AG04450 (cell line): ENCODE results near the gene RNU7-1. TPM values are rescaled to one million over a fixed set of nuclear protein-coding genes. Genes with fewer than 3 reads are reported as not detected.

ENCODE experiments used
- CTCF ChIA-PET: fragments of 300-600, 350-600 bp; formaldehyde crosslinking; extraction: SDS; loops from one replicate; lab custom pipeline; 2022; ENCODE audit warnings: antibody characterized with exemption, inconsistent platforms; lab: Charles Lee
- POLR2A ChIA-PET: fragments of 350-600 bp; formaldehyde crosslinking; extraction: SDS; loops from one replicate; lab custom pipeline; 2021; ENCODE audit warnings: antibody characterized with exemption, inconsistent platforms; lab: Yijun Ruan, JAX
- DNase-seq: peaks from one replicate; pipeline ENCODE4 v3.0.0-alpha.2; 2011; ENCODE audit warnings: low read depth, low spot score
- H3K27ac ChIP-seq: one replicate; pipeline ENCODE4 v1.5.1; 2012; ENCODE audit warnings: low read depth, low read length, control low read depth
- H3K27me3 ChIP-seq: one replicate; pipeline ENCODE4 v1.6.0; 2012; ENCODE audit warnings: low read length; ENCODE audit not compliant: control insufficient read depth, insufficient read depth
- H3K4me3 ChIP-seq: 2 replicates; pipeline ENCODE4 v1.5.1; 2011; ENCODE audit warnings: mild to moderate bottlenecking, low read depth, low read length, control low read depth
- H3K9me3 ChIP-seq: 2 replicates; pipeline ENCODE4 v1.5.1; 2012; ENCODE audit warnings: low read length; ENCODE audit not compliant: control insufficient read depth, insufficient read depth
- CTCF ChIP-seq: IDR thresholded peaks from 2 replicates; pipeline ENCODE4 v1.5.1; 2011; ENCODE audit warnings: low read depth, low read length, control low read depth, inconsistent platforms
- polyA plus RNA-seq: library from polyadenylated mRNA; depleted of rRNA; stranded (reverse); fragments of >200 nt; gene quantifications from 2 replicates; pipeline ENCODE4 v1.2.3, GENCODE V29; 2011

Gene RNU7-1
- polyA plus RNA-seq, 1 experiment, result not detected

- Histone ChIP-seq H3K4me3 (no peak overlapping the region), H3K27me3 (no peaks in the 10 kb centered on the region), H3K9me3 (no peaks in the 10 kb centered on the region; the same call in 1 of the 2 replicates), H3K27ac (no peak overlapping the region)
- CTCF ChIA-PET, result interaction anchor here (0.7 to 4.1 kb wide), 5 partner anchors 14 to 1048 kb away, joined by 3 to 18 read pairs (median 3); no protein-coding TSS in a partner anchor
- DNase-seq, result no peak
- no peak for TF ChIP-seq CTCF
- POLR2A ChIA-PET, result interaction anchor here (0.9 kb wide), 1 partner anchor 16 kb away, joined by 3 read pairs; no protein-coding TSS in a partner anchor
Measured at GRCh38 chr12:6947615-6948014, 4.0 kb downstream of the RNU7-1 start.

- Histone ChIP-seq H3K27me3 (no peaks in the 10 kb centered on the region), H3K9me3 (no peaks in the 10 kb centered on the region; the same call in 1 of the 2 replicates), H3K4me3 (no peak overlapping the region), H3K27ac (no peak overlapping the region)
- ChIA-PET CTCF (interaction anchor here (1.1 to 1.7 kb wide), 4 partner anchors 23 to 195 kb away, joined by 3 to 4 read pairs (median 4); no protein-coding TSS in a partner anchor), POLR2A (interaction anchor here (0.7 to 1.3 kb wide), 3 partner anchors 13 to 100 kb away, joined by 3 to 6 read pairs (median 4); no protein-coding TSS in a partner anchor)
- no peak for DNase-seq
- no peak for TF ChIP-seq CTCF
Measured at GRCh38 chr12:6948873-6949594, 5.4 kb downstream of the RNU7-1 start.

- no peaks in the 10 kb centered on the region for H3K27me3 ChIP-seq
- DNase-seq, result no peak
- no peak overlapping the region for H3K27ac ChIP-seq
- ChIA-PET CTCF (interaction anchor here (1.4 kb wide), 1 partner anchor 81 kb away, joined by 4 read pairs; no protein-coding TSS in a partner anchor), POLR2A (no interaction called here)
- H3K4me3 ChIP-seq, result no peak overlapping the region
- H3K9me3 ChIP-seq, result no peaks in the 10 kb centered on the region; the same call in 1 of the 2 replicates
- TF ChIP-seq CTCF, result peak; percentile 35
Measured at GRCh38 chr12:6950401-6950801, 6.8 kb downstream of the RNU7-1 start.

- no peaks in the 10 kb centered on the region for H3K27me3 ChIP-seq
- ChIA-PET CTCF (no interaction called here), POLR2A (no interaction called here)
- DNase-seq, result no peak
- no peaks in the 10 kb centered on the region; the same call in 1 of the 2 replicates for H3K9me3 ChIP-seq
- no peak within 1 kb of the TSS for H3K27ac ChIP-seq
- no peak for TF ChIP-seq CTCF
- H3K4me3 ChIP-seq, result no peak within 1 kb of the TSS
Measured at GRCh38 chr12:6950811-6951540, 7.4 kb downstream of the RNU7-1 start, which contains the start of gene PTPN6. PTPN6 (plus strand) TSS chr12:6951356; CDS start chr12:6951513, 157 bp downstream.
